Stimulated activated CD4-positive, alpha-beta T cell treated with anti-CD3 and anti-CD28 coated beads, Interleukin-12 subunit alpha, Interleukin-12 subunit beta, amount 100 ng/mL, for 4 hours (primary cell): ENCODE measurements around the gene CYP2J2.
"Not testable (repeated sequence)": the region's sequence is repeated elsewhere in the genome, so short reads cannot be mapped to it uniquely, and the experiment has no call there.

ENCODE experiments used
- DNase-seq: peaks from one replicate; pipeline ENCODE4 v3.0.0-alpha.2; 2020

CYP2J2 gene

DNA sequence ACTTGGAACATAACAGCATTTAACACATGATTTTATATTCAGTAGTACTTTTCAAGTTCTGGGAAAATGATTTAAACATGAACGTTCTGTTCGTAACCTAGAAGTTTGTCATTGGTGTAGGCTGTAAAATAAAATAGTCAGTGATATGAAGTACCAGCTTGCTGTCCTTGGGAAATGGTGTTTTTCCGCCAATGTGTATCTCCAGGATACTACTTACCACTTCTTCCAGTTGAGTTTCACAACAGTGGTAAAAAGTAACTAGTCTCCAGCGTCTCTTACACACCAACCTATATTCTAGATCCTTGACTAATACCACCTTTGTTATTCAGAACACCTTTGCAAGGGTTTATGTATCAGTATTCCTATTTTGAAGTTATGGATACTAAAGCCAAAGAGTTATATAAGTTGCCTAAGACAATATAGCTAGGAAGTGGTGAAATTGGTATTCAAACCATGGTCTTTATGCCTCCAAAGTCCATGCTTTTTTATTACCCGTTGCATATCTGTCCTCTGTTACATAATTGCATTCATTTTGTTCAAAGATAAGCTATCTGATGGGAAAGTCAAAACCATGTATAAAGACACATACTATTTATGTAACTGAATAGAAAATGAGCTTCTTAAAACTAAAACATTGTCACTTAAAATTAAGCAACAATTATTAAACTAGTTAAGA is 68.8 kb downstream of the CYP2J2 start:
- no peak for DNase-seq

DNA sequence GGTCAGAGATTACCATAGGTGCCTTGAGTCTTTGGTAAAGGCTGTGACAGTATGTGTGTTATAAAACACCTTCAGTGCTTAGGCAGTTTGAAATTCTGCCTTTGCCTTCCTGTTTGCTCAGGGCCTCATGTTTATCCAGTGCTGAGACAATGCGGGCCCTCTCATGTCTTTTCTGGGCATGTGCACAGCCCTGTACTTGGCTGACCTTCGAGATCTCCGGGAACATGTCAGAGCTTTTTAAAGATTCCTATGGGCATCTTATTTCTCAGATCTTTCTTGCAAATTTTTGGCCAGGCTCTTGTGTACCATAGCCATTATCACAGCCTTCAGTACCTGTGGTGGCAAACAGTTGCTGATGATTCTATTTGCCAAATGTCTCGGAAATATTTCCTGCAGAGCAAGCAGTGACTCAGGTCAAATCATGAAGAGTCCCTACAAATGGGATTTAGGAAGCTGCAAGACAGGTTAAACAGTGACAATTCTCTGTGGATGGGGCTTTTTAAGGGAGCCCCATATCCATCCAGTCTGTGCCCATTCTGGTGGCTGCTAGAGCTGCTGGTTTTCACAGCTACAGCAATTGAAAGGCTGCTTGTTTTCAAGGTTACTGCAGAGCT is 69.7 kb downstream of the CYP2J2 start:
- DNase-seq, result no peak

GRCh38 chr1:59855297-59855696 is 71.3 kb downstream of the CYP2J2 start:
- not testable (repeated sequence) for DNase-seq

DNA sequence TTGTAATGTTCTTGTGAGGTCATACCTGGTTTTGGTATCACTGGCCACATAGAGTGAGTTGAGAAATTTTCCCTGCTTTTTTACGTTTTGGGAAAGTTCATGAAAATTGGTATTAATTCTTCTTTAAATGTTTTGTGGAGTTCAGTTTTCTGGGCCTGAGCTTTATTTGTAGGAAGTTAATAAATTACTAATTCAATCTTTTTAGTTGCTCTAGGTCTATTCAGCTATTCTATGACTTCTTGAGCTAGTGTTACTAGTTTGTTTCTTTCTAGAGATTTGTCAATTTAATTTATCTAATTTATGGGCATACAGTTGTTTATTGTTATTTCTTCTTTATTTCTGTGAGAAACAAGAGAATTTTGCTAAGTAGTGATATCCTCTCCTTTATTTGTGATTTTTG is 74.5 kb downstream of the CYP2J2 start:
- no peak for DNase-seq

DNA sequence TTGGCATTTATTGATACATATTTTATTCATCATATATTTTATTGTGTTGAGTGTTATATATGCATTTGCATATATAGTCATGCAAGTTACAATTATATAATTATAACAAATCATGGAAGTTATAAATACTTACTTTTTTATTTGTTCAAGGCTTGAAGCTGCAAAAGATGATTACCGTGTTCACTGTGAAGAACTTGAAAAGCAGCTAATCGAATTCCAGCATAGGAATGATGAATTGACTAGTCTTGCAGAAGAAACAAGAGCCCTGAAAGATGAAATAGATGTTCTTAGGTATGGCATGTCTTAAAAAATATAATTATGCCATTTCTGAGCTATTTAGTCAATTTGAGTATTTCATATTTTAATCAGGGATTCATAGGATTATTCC is 79.7 kb downstream of the CYP2J2 start:
- DNase-seq, result no peak

GRCh38 chr1:59846209-59846894 is 80.2 kb downstream of the CYP2J2 start:
- no peak for DNase-seq

DNA sequence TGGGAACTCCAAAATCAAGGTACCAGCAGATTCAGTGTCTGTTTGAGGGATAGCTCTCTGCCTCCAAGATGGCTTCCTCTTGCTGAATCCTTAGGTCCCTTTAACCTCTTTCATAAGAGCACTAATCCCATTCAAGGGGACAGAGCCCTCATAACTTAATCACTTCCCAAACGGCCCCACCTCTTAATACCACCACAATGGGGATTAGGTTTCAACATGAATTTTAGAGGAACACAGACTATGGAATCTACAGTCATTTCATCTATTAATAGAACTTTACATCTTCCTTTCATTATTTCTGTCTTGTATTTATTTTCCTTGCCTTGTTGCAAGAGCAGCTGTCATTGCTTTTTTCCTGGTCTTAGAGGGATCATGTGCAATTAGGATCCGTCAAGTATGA is 81.5 kb downstream of the CYP2J2 start:
- DNase-seq, result no peak
